GM13977 (cell line): Measurements from ENCODE around the gene ALDH1L1.

Source experiments
- DNase-seq: peaks from one replicate; pipeline ENCODE4 v3.0.0; 2012; ENCODE audit warnings: low spot score
- CTCF ChIP-seq: IDR thresholded peaks from 2 replicates; pipeline ENCODE4 v1.5.1; 2012; ENCODE audit warnings: mild to moderate bottlenecking, control low read depth; ENCODE audit not compliant: insufficient read depth; ENCODE audit errors: extremely low read depth, missing control alignments
- in situ Hi-C: fragments of 300-500 bp; cut with MboI; formaldehyde crosslinking; loops from one replicate; pipeline ENCODE4 v1.12.0; 2022; ENCODE audit warnings: low sequenced_read_pairs, low pct_unique_long_range_greater_than_20kb, mixed read lengths, inconsistent platforms; ENCODE audit not compliant: unreplicated experiment

Gene ALDH1L1

GRCh38 chr3:126186271-126186670 is 5.9 kb upstream of the ALDH1L1 start:
- in situ Hi-C loops, result no loop called here
- TF ChIP-seq CTCF, result no peak
- DNase-seq, result no peak

GRCh38 chr3:126184465-126185000 is 4.1 kb upstream of the ALDH1L1 start:
- in situ Hi-C loops, result no loop called here
- TF ChIP-seq CTCF, result no peak
- DNase-seq, result no peak

GRCh38 chr3:126181398-126181725 is 976 bp upstream of the ALDH1L1 start:
- no peak for DNase-seq
- in situ Hi-C loops, result no loop called here
- TF ChIP-seq CTCF, result no peak

GRCh38 chr3:126179825-126180476 is 435 bp downstream of the ALDH1L1 start:
- in situ Hi-C loops, result no loop called here
- no peak for TF ChIP-seq CTCF
- DNase-seq, result no peak

GRCh38 chr3:126170073-126170777 is 10.2 kb downstream of the ALDH1L1 start:
- in situ Hi-C loops, result no loop called here
- no peak for DNase-seq
- no peak for TF ChIP-seq CTCF

GRCh38 chr3:126167566-126167965 is 12.8 kb downstream of the ALDH1L1 start:
- in situ Hi-C loops, result no loop called here
- DNase-seq, result no peak
- no peak for TF ChIP-seq CTCF
